ENCODE measurements around the gene SMIM41.

DNA sequence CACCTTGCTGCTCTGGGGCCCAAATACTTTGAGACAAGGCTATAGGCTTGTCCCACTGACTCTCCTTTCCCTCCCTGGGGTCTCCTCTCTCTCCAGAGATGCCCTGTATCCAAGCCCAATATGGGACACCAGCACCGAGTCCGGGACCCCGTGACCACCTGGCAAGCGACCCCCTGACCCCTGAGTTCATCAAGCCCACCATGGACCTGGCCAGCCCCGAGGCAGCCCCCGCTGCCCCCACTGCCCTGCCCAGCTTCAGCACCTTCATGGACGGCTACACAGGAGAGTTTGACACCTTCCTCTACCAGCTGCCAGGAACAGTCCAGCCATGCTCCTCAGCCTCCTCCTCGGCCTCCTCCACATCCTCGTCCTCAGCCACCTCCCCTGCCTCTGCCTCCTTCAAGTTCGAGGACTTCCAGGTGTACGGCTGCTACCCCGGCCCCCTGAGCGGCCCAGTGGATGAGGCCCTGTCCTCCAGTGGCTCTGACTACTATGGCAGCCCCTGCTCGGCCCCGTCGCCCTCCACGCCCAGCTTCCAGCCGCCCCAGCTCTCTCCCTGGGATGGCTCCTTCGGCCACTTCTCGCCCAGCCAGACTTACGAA lies 25.2 kb upstream of the SMIM41 start:
- TF ChIP-seq POLR2A (IDR thresholded peaks at IDR 0.05), result no peak
- no peak for TF ChIP-seq CTCF (IDR thresholded peaks at IDR 0.05)
